Cerebellar cortex (tissue), 1 donor: ENCODE measurements around the gene RPTOR.
A peak's percentile ranks its signal among the peaks of the same experiment; 100 is the strongest.
"Not testable (repeated sequence)": the region's sequence is repeated elsewhere in the genome, so short reads cannot be mapped to it uniquely, and the experiment has no call there.

Experiments used
- DNase-seq: peaks from one replicate; pipeline ENCODE4 v3.0.0-alpha.2; 2015; ENCODE audit warnings: low spot score

Gene RPTOR

GRCh38 chr17:80744725-80745124 lies 200.1 kb downstream of the RPTOR start:
- DNase-seq: not testable (repeated sequence)

- DNase-seq: peak; percentile 42
Observed at GRCh38 chr17:80745183-80745582, 200.5 kb downstream of the RPTOR start.

DNA sequence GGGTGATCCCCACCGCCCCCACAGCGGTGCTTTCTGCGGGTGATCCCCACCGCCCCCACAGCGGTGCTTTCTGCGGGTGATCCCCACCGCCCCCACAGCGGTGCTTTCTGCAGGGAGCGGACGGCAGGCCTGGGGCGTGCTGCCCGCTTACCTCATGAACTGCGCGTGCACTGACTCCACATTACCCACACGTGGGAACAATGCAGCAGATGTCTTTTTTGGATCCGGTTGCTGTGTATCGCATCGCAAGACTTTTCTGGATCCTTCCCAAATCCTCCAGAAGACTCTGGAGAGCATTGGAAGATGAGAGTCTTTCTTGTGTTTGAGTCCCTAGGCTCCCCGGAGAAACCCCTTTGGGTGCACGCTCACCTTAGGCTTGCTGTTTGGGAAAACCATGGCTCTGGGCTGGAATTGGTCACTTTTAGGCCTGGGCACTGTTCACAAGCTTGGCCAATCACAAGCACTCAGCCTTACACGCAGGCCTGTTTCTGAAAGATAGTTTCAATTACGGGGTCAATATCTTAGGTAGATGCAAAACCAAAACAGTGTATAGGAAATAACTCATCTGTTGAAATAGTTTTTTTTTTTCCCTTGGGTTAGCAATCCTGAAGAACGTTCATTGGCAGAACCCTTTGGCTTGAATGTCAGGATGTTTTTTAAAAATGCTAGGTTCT lies 201.8 kb downstream of the RPTOR start:
- no peak for DNase-seq

DNA sequence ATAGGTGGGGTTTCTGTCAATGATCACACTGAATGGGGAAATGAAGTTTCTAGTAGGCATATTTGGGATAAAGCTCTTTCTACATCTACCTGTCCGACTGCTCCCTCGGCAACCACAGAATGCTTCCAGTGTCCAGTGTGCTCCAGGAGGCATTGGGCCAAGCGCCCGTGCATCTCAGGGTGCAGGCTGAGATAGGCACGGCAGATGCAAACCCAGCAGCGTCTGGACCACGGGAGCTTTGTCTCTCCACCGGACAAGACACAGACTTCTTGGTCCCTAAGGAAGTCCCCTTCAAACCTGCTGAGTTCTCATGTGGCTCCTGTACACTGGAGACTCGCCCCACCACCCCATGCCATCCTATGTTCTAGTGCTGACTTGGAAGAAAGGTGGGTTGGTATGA lies 202.8 kb downstream of the RPTOR start:
- DNase-seq: no peak

DNA sequence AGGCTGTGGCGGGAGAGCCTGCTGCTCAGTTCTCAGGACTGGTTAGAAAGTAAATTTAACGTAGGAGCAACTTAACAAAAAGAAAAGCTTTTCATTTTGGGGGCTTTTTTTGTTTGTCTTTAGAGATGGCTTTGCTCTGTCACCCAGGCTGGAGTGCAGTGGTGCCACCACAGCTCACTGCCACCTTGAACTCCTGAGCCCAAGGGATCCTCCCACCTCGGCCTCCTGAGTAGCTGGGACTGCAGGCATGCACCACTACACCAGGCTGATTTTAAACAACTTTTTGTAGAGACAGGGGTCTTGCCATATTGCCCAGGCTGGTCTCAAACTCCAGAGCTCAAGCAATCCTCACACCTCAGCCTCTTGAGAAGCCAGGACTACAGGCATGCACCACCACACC lies 205.0 kb downstream of the RPTOR start:
- DNase-seq: no peak

DNA sequence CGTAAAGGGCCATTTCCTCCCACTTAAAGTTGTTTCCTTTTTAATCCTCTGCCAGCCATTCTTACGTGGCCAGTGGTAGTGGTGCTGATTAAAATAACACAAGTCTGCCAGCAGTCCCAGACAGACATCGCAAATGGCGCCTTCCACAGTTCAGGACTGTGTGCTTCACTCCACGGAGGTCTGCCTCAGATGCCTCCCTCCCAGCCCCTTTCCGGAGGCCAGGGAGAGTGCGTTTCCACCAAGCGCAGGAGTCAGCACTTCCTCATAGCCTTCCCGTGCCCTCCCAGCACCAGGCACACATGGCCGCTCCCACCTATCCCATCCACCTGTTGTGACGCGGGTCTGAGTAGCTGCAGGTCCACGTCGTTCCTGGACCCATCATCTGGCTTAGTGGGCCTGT lies 205.6 kb downstream of the RPTOR start:
- no peak for DNase-seq

DNA sequence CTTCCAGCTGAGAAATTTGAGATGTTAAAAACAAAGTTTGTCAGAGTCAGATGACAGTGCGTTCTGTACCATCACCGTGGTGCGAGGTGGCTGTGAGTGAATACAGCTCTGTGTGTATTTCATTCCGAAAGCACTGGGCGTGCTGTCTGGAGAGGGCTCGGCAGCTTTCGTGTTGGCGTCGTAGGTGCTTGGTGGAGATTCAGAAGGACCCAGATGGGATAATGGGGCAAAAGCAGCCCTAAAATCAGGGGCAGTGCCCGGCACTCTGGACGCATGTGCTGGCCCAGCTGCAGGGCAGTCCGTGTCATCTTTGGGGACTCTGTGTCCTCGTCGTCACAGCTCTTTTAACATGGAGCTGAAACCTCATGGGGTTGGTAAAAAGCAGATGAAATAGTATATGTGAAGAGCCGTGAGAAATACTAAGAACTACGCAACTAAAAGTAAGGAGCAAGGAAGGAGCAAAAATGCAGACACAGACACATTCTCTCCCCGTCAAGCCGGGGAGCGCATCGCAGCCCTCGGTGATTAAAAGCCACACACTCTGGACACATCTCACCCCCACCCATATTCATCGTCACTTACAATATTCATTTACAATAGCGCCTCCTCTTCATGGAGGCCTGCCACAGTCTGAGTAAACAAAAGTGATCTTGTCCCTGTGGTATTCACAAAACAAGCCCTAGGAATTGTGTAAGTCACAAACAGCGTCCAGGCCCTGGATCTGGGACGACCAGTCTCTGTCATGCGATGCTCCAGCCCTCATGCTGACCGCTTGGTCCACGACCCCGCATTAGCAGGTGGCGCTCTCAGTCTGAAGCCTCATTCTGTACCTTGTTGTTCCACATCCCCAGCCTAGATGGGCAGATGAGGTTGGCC lies 206.7 kb downstream of the RPTOR start:
- no peak for DNase-seq

- no peak for DNase-seq
Observed at GRCh38 chr17:80751946-80752581, 207.4 kb downstream of the RPTOR start.

GRCh38 chr17:80753685-80754345 lies 209.2 kb downstream of the RPTOR start:
- no peak for DNase-seq

- DNase-seq: no peak
Observed at GRCh38 chr17:80754846-80755245, 210.2 kb downstream of the RPTOR start.

GRCh38 chr17:80755650-80756405 lies 211.2 kb downstream of the RPTOR start:
- DNase-seq: no peak

DNA sequence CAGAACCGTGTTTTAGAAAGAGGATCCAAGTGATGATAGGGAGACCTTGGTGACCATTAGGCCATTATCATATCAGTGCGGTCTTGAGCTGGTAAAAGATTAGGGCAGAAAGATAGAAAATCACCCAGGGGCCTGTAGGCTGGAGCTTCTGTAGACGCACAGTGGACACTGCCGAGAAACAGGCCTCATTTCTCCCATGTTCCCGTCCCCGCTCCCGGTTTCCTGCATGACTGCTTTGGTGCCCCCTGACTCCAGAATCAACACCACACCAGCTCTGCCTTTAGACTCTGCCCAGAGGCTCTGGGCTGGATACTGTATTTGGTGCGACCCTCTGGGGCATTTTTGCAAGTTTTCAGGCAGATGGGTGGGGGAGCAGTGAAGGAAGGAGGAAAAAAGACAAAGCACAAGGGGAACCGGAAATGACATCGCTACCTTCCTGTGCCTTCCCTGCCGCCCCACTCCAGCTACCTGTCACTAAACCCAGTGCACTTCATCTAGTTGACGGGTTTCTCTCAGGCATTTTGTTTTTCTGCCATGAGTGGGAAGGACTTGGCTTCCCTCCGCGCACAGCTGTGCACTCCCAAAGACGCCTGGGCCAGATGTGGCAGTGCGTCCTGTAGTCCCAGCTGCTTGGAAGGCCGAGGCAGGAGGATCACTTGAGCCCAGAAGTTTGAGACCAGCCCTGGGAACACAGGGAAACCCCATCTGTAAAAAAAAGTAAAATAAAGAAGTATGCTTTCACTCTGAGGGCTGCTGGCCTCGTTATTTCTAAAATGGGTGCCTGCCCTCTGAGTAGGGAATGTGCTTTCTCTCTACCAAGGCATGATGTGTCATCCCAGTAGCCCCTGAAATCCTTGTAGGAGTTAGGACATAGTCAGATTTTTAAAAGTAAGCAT lies 214.1 kb downstream of the RPTOR start:
- no peak for DNase-seq

DNA sequence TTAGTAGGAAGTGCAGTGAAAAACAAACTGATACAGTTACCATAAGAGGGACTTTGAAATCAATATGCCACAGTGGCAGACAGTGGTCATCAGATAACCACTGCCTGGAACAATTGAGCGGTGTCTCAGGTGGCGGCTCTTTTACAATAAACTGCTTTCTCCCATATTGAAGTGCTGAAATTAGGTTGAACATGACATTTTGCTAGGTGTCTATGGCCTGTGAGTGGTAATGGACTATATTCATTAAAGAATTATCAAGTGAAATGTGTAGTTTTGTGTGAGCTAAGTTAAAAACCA lies 214.7 kb downstream of the RPTOR start:
- DNase-seq: no peak

- DNase-seq: no peak
Observed at GRCh38 chr17:80760511-80760911, 215.9 kb downstream of the RPTOR start.

DNA sequence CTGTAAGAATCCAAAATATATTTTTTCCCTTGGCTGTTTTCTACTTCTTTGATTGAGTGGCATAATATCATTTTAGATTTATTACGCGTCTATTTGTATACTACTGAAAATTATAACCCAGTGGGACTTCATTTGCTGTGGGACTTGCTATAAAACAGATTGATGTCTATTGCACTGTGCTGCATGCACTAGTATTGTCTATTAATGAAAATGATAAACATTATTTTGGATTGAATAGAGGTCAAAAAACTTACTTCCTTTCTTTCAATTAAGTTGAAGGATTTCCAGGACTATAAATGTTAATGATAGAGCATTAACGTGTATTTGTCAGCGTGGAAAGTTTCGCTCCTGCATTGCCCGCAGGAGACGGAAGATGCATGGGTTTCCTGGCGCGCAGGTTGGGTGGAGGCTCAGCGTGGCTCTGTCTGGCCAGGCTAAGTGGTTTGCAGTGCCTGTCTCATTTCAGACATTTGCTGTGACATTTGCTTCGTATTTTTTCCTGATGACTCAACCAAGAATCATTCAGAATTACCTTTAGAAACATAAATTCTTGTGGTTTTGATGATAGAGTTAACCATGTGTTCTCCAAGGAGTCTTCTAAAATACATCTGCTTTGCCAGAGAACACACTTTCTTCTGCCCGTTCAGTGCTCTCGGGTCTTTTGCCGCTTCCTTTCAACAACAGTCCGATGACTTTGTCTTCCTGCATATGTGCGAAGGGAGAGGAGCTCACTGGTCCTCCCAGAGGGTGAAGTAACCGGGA lies 216.7 kb downstream of the RPTOR start:
- DNase-seq: no peak

DNA sequence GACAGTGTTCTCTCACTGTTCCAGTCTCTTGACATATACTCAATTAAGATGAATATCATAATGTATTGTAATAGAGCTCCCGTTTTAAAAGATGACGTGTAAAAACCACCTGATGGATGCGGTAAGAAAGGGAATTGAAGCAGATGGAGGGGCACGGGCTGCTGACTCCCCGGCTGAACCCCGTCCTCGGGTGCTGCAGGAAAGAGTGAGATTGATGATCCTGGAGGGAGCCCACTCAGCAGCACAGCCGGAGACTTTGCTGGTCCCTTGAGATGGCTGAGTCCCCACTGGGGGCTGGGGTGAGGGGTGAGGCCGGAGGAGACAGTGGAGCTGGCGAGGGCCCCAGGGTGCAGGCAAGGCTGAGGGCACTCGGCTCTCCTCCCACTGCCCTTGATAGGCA lies 217.4 kb downstream of the RPTOR start:
- no peak for DNase-seq

- DNase-seq: no peak
Observed at GRCh38 chr17:80763293-80763867, 218.7 kb downstream of the RPTOR start.

DNA sequence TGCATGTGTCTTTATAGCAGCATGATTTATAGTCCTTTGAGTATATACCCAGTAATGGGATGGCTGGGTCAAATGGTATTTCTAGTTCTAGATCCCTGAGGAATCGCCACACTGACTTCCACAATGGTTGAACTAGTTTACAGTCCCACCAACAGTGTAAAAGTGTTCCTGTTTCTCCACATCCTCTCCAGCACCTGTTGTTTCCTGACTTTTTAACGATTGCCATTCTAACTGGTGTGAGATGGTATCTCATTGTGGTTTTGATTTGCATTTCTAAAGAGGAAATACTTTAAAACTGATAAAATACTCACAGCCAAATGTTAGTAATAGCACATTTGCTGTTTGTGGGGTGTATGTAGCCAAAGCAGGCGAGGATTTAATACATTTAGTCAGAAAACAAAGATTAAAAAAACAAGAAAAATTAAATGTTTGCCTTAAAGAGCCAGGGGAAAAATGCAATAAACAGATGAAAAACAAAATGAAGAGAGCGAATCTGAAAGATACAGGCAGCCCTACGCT lies 220.0 kb downstream of the RPTOR start:
- DNase-seq: not testable (repeated sequence)

DNA sequence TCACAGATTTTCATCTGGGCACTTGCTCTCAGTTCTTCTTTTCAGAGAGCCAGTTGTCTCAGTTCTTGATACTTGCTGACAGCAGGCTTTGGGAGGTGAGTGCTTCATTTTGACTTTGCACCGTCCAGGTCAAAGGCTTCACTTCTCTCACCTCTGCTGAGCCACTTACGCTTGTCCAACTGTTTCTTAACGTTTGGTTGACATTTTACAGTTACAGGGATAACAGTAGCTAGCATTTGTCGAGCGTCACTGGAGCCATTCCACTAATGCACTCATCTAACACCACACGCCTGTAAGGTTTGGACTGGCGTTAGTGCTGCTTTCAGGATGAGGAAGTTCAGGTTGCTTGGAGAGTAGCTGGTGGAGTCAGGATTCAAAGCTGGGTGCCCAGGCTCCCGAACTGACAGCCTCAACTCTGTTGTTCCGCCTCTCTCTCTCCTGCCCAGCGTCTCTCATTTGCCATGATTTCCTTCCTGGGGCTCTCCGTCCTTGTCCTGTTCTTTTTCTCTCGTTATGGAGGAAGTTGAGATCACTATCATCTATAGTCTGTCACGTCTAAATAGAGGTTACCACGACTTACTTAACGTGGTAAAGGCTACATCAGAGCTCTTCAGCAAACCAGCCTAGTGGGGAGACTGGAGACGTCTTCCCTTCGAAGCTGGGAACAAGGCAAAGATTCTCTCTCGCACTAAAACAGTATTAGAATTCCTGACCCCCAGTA lies 220.8 kb downstream of the RPTOR start:
- DNase-seq: no peak
